GM18951 (cell line): Measurements from ENCODE around the gene SCAPER.
"Not testable (repeated sequence)": the region's sequence is repeated elsewhere in the genome, so short reads cannot be mapped to it uniquely, and the experiment has no call there.

Experiments
- POLR2A ChIP-seq: IDR thresholded peaks from 4 replicates; pipeline ENCODE4 v1.6.1; 2011; ENCODE audit warnings: mild to moderate bottlenecking; ENCODE audit not compliant: insufficient read length, insufficient read depth; ENCODE audit errors: extremely low read depth
- in situ Hi-C: fragments of 300-500 bp; cut with MboI; formaldehyde crosslinking; loops from one replicate; pipeline ENCODE4 v1.12.0; 2022; ENCODE audit warnings: low sequenced_read_pairs, mixed read lengths, inconsistent platforms; ENCODE audit not compliant: unreplicated experiment

The SCAPER gene

DNA sequence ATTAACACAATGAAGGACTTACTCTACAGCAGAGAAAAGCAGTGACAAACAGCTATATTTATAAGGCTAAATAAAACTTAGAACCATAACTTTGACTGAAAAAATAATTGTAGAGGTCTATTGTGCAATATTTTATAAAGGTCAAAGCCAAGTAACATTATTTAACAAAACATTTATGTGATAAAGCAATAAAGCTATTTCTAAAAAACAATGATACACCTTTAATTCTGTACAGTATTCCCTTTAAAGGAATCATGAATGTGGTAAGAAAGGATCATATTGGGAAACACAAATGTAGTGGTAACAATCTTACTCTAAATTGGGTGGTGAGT lies 332.2 kb downstream of the SCAPER start:
- in situ Hi-C loops, result no loop called here
- TF ChIP-seq POLR2A, result no peak

DNA sequence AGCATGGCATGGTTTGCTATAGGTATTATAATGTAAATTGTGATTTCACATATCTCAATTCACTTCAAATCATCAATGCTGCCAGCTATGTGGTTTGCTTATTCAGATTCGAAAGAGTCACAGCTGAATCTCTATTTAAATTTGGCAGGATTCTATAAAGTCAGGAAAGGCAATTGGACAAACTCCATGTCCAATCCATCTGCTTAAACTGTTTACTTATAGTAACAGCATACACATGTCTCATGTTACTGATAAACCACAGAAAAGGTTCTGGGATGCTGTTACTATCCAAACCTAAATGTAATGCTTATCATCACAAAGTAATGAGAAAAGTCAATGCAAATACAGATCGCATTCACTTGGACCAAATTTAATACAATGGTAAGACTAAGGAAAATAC lies 338.9 kb downstream of the SCAPER start:
- in situ Hi-C loops, result no loop called here
- no peak for TF ChIP-seq POLR2A

DNA sequence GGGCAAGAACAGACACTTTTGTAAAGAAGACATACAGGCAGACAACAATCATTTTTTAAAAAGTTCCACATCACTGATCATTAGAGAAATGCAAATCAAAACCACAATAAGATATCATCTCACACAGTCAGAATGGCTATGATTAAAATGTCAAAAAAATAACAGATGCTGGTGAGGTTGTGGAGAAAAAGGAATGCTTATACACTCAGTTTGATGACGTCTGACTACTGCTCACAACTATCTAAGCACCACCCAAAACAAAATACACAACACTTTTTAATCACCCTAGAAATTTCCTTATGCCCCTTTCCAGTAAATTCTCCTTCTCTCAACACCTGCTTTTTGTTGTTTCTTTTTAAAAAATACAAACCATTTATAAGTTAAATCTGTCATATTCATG lies 339.8 kb downstream of the SCAPER start:
- in situ Hi-C loops, result no loop called here
- no peak for TF ChIP-seq POLR2A

DNA sequence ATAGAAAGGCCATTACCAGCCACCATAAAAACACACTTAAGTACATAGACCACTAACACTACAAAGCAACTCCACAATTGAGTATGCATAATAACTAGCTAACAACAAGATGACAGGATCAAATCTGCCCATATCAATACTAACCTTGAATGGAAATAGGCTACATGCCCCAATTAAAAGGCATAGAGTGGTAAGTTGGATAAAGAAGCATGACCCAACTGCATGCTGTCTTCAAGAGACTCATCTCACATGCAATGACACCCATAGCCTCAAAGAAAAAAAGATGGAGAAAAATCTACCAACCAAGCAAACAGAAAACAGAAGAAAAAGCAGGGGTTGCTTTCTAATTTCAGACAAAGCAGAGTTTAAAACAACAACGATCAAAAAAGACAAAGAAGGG lies 349.9 kb downstream of the SCAPER start:
- in situ Hi-C loops, result no loop called here
- no peak for TF ChIP-seq POLR2A

DNA sequence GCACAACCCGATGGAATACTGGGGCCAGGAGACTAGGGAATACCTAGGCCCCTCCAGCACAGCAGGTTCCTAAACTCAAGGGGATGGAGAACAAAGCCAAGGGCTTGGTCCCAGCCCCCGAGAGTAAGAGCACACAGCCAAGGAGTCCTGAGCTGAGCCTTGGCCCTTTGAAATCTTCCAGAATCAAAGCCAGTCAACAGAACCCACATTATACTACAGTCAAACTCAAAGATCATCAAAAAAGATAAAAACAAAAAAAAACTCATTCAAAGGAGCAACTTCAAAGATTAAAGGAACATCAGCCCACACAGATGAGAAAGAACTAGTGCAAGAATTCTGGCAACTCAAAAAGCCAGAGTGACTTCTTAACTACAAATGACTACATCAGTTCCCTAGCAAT lies 351.6 kb downstream of the SCAPER start:
- in situ Hi-C loops, result no loop called here
- no peak for TF ChIP-seq POLR2A

DNA sequence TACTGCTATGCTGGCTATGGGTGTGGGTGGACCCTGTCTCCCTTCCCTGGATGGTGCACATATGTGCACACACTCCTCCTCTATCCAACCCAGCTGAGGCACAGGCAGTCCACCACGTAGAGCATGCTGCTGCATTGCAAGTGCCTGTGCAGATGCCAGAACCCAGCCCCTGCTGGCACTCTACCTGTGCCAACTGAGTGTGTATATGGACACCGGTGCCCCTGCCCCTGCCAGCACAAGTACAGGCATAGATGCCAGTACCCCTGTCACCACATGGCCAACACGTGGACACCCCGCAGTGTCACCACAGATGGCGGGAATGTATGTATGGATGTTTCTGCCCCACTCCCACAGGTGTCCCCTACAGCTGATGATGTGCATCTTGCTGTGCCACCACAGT lies 352.0 kb downstream of the SCAPER start:
- in situ Hi-C loops, result no loop called here
- TF ChIP-seq POLR2A, result no peak

DNA sequence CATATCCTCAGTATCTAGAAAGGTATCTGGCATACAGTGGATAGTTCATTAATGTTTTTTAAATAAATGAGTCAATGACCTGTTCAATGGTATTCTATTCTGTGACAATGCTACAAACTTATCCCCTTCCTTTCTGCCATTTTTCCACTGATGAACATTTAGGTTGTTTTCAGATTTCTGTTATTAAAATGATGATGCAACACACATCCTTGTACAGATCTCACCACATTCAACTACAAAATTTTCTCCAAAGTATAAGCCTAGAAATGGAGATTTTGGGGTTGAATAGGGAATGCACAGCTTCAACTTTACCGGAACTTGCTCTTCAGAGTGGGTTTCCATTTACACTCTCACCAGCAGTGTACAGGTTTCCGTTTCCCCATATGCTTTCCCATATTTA lies 358.3 kb downstream of the SCAPER start:
- no peak for TF ChIP-seq POLR2A
- in situ Hi-C loops, result no loop called here

DNA sequence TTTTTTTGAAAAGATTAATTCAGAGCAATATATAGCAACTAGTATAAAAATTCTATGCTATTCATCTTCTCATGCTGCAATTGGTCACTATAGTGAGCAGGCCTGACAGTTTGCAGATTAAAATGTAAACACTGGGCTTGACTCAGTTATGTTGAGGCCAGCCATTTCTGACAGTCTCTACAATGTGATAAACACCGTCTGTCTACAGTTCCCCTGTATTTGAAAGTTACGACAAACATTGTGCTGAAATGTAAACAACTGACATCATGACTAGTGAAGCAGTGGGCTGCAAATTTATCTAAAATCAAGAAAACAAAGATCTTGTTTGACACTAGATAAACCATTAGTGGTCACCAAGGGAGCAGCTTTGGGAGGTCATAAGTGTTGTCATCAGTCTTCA lies 371.1 kb downstream of the SCAPER start:
- TF ChIP-seq POLR2A, result no peak
- in situ Hi-C loops, result no loop called here

DNA sequence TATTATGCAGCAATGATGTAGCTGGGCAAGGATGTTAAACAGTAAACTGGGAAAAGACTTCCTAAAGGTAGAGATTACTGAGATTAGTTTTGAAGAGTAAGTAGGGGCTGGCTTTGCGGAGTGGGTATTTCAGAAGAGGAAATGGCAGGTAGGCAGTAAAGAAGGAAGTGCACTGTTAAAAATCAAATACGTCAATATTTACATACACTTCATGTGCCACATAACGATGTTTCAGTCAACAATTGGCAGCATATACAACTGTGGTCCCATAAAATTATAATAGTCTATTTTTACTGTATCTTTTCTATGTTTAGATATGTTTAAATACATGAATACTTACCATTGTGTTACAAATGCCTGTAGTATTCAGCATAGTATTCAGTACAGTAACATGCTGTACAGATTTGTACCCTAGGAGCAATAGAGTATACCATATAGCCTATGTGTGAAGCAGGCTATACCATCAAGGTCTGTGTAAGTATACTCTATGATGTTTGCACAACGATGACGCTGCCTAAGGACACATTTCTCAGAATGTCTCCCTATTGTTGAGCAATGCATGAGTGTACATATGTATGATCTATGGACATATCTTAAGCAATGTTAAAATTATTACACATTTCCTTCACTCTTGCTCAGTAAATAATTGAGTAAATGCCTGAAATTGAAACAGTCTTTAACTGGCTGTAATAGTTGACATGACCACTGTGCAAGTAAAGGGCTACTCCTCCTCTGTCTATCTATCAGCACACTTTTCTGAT lies 371.9 kb downstream of the SCAPER start:
- in situ Hi-C loops, result no loop called here
- TF ChIP-seq POLR2A, result no peak

DNA sequence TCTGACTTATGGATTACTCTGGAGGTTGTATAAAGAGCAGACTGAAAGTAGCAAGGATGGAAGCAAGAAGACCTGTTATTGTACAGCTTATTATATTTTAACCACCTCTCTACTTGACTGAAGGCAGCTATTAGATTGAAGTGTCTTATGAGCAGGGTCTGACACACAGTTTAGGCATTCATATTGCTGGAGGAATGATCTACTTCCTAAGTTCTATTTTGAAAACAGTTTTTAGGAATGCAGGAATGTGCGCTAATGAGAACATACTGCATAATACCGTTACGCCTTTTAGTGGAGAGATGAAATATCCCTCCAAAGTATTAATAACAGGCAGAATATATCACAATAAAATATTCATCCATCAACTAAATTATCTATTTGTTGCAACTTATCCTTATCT lies 375.2 kb downstream of the SCAPER start:
- in situ Hi-C loops, result loop anchor here (10.0 kb wide), 1 partner anchor 135 kb away; no protein-coding TSS in a partner anchor
- TF ChIP-seq POLR2A, result no peak

DNA sequence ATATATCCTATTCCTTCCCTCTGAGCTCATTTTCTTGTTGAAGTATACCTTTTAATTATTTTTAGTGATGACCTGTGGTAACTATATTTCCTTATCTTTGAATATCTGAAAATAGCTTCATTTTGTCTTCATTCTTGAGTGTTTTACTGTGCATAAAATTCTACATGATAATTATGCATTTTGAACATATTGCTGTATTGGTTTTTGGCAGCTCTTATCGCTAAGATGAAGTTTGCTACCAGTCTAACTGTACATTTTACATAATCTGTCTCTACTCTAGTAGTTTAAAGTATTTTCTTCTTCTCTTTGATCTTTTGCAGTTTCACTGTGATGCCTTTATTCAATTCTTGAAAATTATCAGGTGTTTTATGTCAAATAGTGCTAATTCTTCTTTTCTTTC lies 379.0 kb downstream of the SCAPER start:
- TF ChIP-seq POLR2A, result no peak
- in situ Hi-C loops, result loop anchor here (10.0 kb wide), 1 partner anchor 131 kb away; no protein-coding TSS in a partner anchor

DNA sequence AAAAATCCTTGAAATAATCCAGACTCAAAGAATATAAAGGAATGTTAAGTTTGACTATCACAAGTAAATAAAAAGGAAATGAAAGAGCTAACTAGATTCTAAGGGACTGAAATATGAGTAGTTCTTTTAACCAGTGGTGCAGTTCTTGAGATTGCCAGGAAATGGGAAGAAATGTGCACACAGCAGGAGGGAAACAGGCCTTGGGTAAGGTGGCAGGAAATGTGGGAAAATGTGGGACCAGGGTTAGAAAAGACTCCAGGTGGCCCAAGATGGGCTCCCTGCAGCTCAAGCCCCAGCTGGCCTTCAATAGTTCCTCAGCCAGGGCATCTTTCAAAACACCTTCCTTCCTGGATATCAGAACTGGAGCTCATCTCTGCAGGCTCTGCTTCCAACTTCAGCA lies 387.2 kb downstream of the SCAPER start:
- TF ChIP-seq POLR2A, result no peak
- in situ Hi-C loops, result no loop called here

DNA sequence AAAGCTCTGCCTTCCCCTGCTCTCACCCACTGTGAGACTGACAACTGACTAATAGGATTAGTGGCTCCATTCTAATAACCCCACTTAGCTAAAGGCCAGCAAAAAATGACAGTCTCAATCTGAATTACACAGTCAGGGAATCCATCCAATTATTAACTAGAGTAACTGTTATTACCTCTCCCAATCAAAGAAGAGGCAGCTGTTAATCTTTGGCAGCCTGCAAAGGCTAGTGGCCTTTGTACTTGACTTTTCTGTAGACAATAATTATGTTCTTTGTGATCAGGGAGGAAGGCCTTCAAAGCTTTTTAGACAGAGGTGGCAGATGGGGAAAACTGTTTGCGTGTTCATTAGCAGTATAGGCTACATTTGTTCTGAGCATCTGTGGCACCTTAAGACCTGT lies 390.9 kb downstream of the SCAPER start:
- in situ Hi-C loops, result no loop called here
- TF ChIP-seq POLR2A, result no peak

DNA sequence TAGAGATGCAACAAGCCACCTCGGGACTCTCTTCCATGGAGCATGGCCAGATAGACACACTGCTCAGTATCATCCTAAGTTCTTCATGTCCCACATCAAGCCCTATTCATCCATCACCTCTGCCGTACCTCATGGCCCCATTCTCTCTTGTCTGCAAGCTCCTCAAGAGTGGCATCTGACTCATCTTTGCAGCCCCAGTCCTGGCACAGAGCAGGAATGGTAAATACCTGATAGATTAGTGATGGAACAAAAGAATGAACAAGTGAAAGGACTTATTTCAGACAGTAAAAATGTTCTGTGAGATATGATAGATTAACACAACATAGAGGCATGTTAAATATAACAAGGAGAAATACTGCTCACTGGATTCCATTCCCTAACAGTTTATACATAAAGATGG lies 392.2 kb downstream of the SCAPER start:
- in situ Hi-C loops, result no loop called here
- TF ChIP-seq POLR2A, result no peak

DNA sequence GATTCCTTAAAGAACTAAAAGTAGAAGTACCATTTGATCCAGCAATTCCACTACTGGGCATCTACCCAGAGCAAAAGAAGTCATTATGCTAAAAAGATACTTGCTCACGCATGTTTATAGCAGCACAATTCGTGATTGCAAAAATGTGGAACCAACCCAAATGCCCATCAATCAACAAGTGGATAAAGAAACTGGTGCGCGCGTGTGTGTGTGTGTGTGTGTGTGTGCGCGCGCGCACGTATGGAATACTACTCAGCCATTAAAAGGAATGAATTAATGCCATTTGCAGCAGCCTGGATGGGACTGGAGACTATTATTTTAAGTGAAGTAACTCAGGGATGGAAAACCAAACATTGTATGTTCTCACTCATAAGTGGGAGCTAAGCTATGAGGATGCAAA lies 394.5 kb downstream of the SCAPER start:
- in situ Hi-C loops, result not testable (repeated sequence)
